Activated CD4-positive, alpha-beta memory T cell treated with anti-CD3 and anti-CD28 coated beads for 36 hours (primary cell): ENCODE results near the gene CDK5. TPM values are rescaled to one million over a fixed set of nuclear protein-coding genes. Genes with fewer than 3 reads are reported as not detected.

ENCODE experiments used
- CTCF ChIA-PET: fragments of 350-600 bp; sonication (Branson Sonifier 250); formaldehyde crosslinking; loops from one replicate; lab custom pipeline; 2021; ENCODE audit warnings: antibody characterized with exemption, inconsistent platforms; lab: Charles Lee
- POLR2A ChIA-PET: fragments of 350-600 bp; sonication (Branson Sonifier 250); formaldehyde crosslinking; loops from one replicate; lab custom pipeline; 2021; ENCODE audit warnings: antibody characterized with exemption; lab: Charles Lee
- DNase-seq: peaks from one replicate; pipeline ENCODE4 v3.0.0-alpha.2; 2020
- H3K27ac Mint-ChIP-seq: one replicate; pipeline ENCODE4 v1.8.0; 2021; ENCODE audit warnings: mixed read lengths
- H3K27me3 Mint-ChIP-seq: one replicate; pipeline ENCODE4 v1.8.0; 2021; ENCODE audit warnings: mixed read lengths
- H3K36me3 Mint-ChIP-seq: one replicate; pipeline ENCODE4 v1.8.0; 2021; ENCODE audit warnings: mixed read lengths
- H3K4me1 Mint-ChIP-seq: one replicate; pipeline ENCODE4 v1.8.0; 2021; ENCODE audit warnings: low read depth, mixed read lengths
- H3K4me3 Mint-ChIP-seq: one replicate; pipeline ENCODE4 v1.8.0; 2021; ENCODE audit warnings: mild to moderate bottlenecking, mixed read lengths
- H3K9me3 Mint-ChIP-seq: one replicate; pipeline ENCODE4 v1.8.0; 2021; ENCODE audit warnings: mixed read lengths
- intact Hi-C: fragments of 100-400 bp; cut with micrococcal nuclease; formaldehyde crosslinking; loops from one replicate; pipeline ENCODE4 v1.15.1; 2023
- total RNA-seq, 2 experiments: library from RNA; stranded (reverse); gene quantifications; one replicate each; pipeline ENCODE4 v1.2.3, GENCODE V29; 2021

CDK5 gene
- total RNA-seq, 2 experiments from 2014 or later: 12.8 to 14.1 TPM

GRCh38 chr7:151079199-151079910, 21.7 kb upstream of the CDK5 start:
- ChIA-PET POLR2A (no interaction called here), CTCF (no interaction called here)
- H3K4me1 Mint-ChIP-seq: peaks cover 28% of the 10 kb centered on the region
- H3K9me3 Mint-ChIP-seq: no peaks in the 10 kb centered on the region
- H3K27ac Mint-ChIP-seq: peak overlapping the region; percentile 86
- peaks cover 13% of the 10 kb centered on the region for H3K36me3 Mint-ChIP-seq
- intact Hi-C loops: no loop called here
- peak overlapping the region; percentile 93 for H3K4me3 Mint-ChIP-seq
- H3K27me3 Mint-ChIP-seq: no peaks in the 10 kb centered on the region
- no peak for DNase-seq

- intact Hi-C loops: no loop called here
- ChIA-PET POLR2A (interaction anchor here (0.8 to 1.8 kb wide), 2 partner anchors 8 to 11 kb away, joined by 3 to 4 read pairs; partner anchors contain the start of gene AGAP3), CTCF (interaction anchor here (0.7 to 1.1 kb wide), 2 partner anchors 10 to 116 kb away, joined by 3 read pairs; no protein-coding TSS in a partner anchor)
- peak overlapping the region; percentile 61 for H3K27ac Mint-ChIP-seq
- no peaks in the 10 kb centered on the region for H3K27me3 Mint-ChIP-seq
- H3K4me3 Mint-ChIP-seq: peak overlapping the region; percentile 93
- H3K36me3 Mint-ChIP-seq: peaks cover 15% of the 10 kb centered on the region
- no peaks in the 10 kb centered on the region for H3K9me3 Mint-ChIP-seq
- DNase-seq: no peak
- H3K4me1 Mint-ChIP-seq: peaks cover 28% of the 10 kb centered on the region
These were observed 20.7 kb upstream of the CDK5 start for GRCh38 chr7:151078233-151079040.

GRCh38 chr7:151077705-151078232, 20.1 kb upstream of the CDK5 start:
- ChIA-PET CTCF (interaction anchor here (1.1 to 1.2 kb wide), 3 partner anchors 10 to 33 kb away, joined by 3 to 4 read pairs (median 4); no protein-coding TSS in a partner anchor), POLR2A (interaction anchor here (0.8 to 1.8 kb wide), 3 partner anchors 9 to 17 kb away, joined by 3 to 4 read pairs (median 3); partner anchors contain the start of gene AGAP3)
- Mint-ChIP-seq H3K4me1 (peaks cover 26% of the 10 kb centered on the region), H3K4me3 (peak overlapping the region; percentile 26), H3K27me3 (no peaks in the 10 kb centered on the region), H3K9me3 (no peaks in the 10 kb centered on the region), H3K36me3 (peaks cover 15% of the 10 kb centered on the region), H3K27ac (peak overlapping the region; percentile 61)
- intact Hi-C loops: no loop called here
- no peak for DNase-seq

- H3K27ac Mint-ChIP-seq: no peak overlapping the region
- DNase-seq: no peak
- intact Hi-C loops: no loop called here
- ChIA-PET CTCF (interaction anchor here (1.1 to 1.2 kb wide), 3 partner anchors 9 to 34 kb away, joined by 3 to 4 read pairs (median 4); no protein-coding TSS in a partner anchor), POLR2A (interaction anchor here (0.8 to 1.8 kb wide), 4 partner anchors 9 to 16 kb away, joined by 3 to 4 read pairs (median 3); partner anchors contain the start of gene AGAP3)
- H3K27me3 Mint-ChIP-seq: no peaks in the 10 kb centered on the region
- peaks cover 21% of the 10 kb centered on the region for H3K4me1 Mint-ChIP-seq
- H3K4me3 Mint-ChIP-seq: no peak overlapping the region
- peaks cover 16% of the 10 kb centered on the region for H3K36me3 Mint-ChIP-seq
- no peaks in the 10 kb centered on the region for H3K9me3 Mint-ChIP-seq
These were observed 19.4 kb upstream of the CDK5 start for GRCh38 chr7:151076863-151077704.

GRCh38 chr7:151075978-151076426, 18.3 kb upstream of the CDK5 start:
- intact Hi-C loops: no loop called here

GRCh38 chr7:151075662-151075971, 17.9 kb upstream of the CDK5 start:
- H3K36me3 Mint-ChIP-seq: peaks cover 21% of the 10 kb centered on the region
- peaks cover 16% of the 10 kb centered on the region for H3K4me1 Mint-ChIP-seq
- ChIA-PET POLR2A (no interaction called here), CTCF (no interaction called here)
- H3K4me3 Mint-ChIP-seq: no peak overlapping the region
- H3K27ac Mint-ChIP-seq: no peak overlapping the region
- DNase-seq: no peak
- intact Hi-C loops: no loop called here
- no peaks in the 10 kb centered on the region for H3K27me3 Mint-ChIP-seq
- H3K9me3 Mint-ChIP-seq: no peaks in the 10 kb centered on the region

More at GRCh38 chr7:151075978-151076426, 18.3 kb upstream of the CDK5 start:
- ChIA-PET POLR2A (interaction anchor here (1.1 kb wide), 1 partner anchor 8 kb away, joined by 3 read pairs; no protein-coding TSS in a partner anchor), CTCF (no interaction called here)
- Mint-ChIP-seq H3K27me3 (no peaks in the 10 kb centered on the region), H3K4me3 (no peak overlapping the region), H3K4me1 (peaks cover 16% of the 10 kb centered on the region), H3K36me3 (peaks cover 18% of the 10 kb centered on the region), H3K9me3 (no peaks in the 10 kb centered on the region), H3K27ac (no peak overlapping the region)
- no peak for DNase-seq

GRCh38 chr7:151074817-151075661, 17.3 kb upstream of the CDK5 start:
- DNase-seq: no peak
- H3K4me1 Mint-ChIP-seq: peaks cover 16% of the 10 kb centered on the region
- H3K4me3 Mint-ChIP-seq: no peak overlapping the region
- POLR2A ChIA-PET: no interaction called here
- H3K9me3 Mint-ChIP-seq: no peaks in the 10 kb centered on the region
- H3K27me3 Mint-ChIP-seq: no peaks in the 10 kb centered on the region
- peak overlapping the region; percentile 5 for H3K27ac Mint-ChIP-seq
- CTCF ChIA-PET: no interaction called here
- intact Hi-C loops: no loop called here
- peaks cover 22% of the 10 kb centered on the region for H3K36me3 Mint-ChIP-seq

GRCh38 chr7:151073990-151074389, 16.3 kb upstream of the CDK5 start:
- no peaks in the 10 kb centered on the region for H3K27me3 Mint-ChIP-seq
- no peak for DNase-seq
- CTCF ChIA-PET: no interaction called here
- peaks cover 7% of the 10 kb centered on the region for H3K4me1 Mint-ChIP-seq
- H3K27ac Mint-ChIP-seq: no peak overlapping the region
- H3K9me3 Mint-ChIP-seq: no peaks in the 10 kb centered on the region
- POLR2A ChIA-PET: no interaction called here
- H3K36me3 Mint-ChIP-seq: peaks cover 25% of the 10 kb centered on the region
- H3K4me3 Mint-ChIP-seq: no peak overlapping the region
- intact Hi-C loops: no loop called here

GRCh38 chr7:151071032-151071866, 13.6 kb upstream of the CDK5 start:
- ChIA-PET CTCF (interaction anchor here (0.6 to 0.7 kb wide), 2 partner anchors 43 to 85 kb away, joined by 3 read pairs; partner anchors contain the start of gene ABCB8), POLR2A (interaction anchor here (1.3 kb wide), 1 partner anchor 11 kb away, joined by 4 read pairs; no protein-coding TSS in a partner anchor)
- intact Hi-C loops: no loop called here
- no peak overlapping the region for H3K4me3 Mint-ChIP-seq
- no peaks in the 10 kb centered on the region for H3K27me3 Mint-ChIP-seq
- H3K36me3 Mint-ChIP-seq: peaks cover 26% of the 10 kb centered on the region
- no peak overlapping the region for H3K27ac Mint-ChIP-seq
- no peak for DNase-seq
- H3K4me1 Mint-ChIP-seq: no peaks in the 10 kb centered on the region
- H3K9me3 Mint-ChIP-seq: no peaks in the 10 kb centered on the region

- Mint-ChIP-seq H3K4me1 (no peaks in the 10 kb centered on the region), H3K9me3 (no peaks in the 10 kb centered on the region), H3K36me3 (peaks cover 23% of the 10 kb centered on the region), H3K4me3 (no peak overlapping the region), H3K27ac (no peak overlapping the region), H3K27me3 (no peaks in the 10 kb centered on the region)
- POLR2A ChIA-PET: interaction anchor here (1.3 kb wide), 1 partner anchor 10 kb away, joined by 4 read pairs; no protein-coding TSS in a partner anchor
- DNase-seq: no peak
- CTCF ChIA-PET: interaction anchor here (0.6 kb wide), 1 partner anchor 42 kb away, joined by 3 read pairs; the partner anchor contains the start of gene ABCB8
- intact Hi-C loops: no loop called here
These were observed 12.9 kb upstream of the CDK5 start for GRCh38 chr7:151070574-151070960.
